GM18858 (cell line): ENCODE data around the gene SMIM33.
"Not testable (repeated sequence)": the region's sequence is repeated elsewhere in the genome, so short reads cannot be mapped to it uniquely, and the experiment has no call there.

Experiments
- ATAC-seq: cut with Tn5 transposase; IDR thresholded peaks from one replicate; pipeline ENCODE4 v1.9.1; 2021; ENCODE audit not compliant: unreplicated experiment

Gene SMIM33

GRCh38 chr5:139481580-139482049 lies 10.8 kb downstream of the SMIM33 start:
- ATAC-seq = peak; percentile 16

- ATAC-seq = peak; percentile 45
Measured at GRCh38 chr5:139482050-139482889, 11.5 kb downstream of the SMIM33 start, which contains the start of gene STING1. STING1 (minus strand) TSS chr5:139482758; CDS start chr5:139481704, 1,054 bp downstream.

- not testable (repeated sequence) for ATAC-seq
Measured at GRCh38 chr5:139482890-139483208, 12.0 kb downstream of the SMIM33 start.

GRCh38 chr5:139486201-139486600 lies 15.4 kb downstream of the SMIM33 start:
- no peak for ATAC-seq

- no peak for ATAC-seq
Measured at GRCh38 chr5:139488260-139488659, 17.5 kb downstream of the SMIM33 start.

- no peak for ATAC-seq
Measured at GRCh38 chr5:139492700-139493192, 21.9 kb downstream of the SMIM33 start.

GRCh38 chr5:139494256-139494655 lies 23.5 kb downstream of the SMIM33 start:
- ATAC-seq = no peak

GRCh38 chr5:139494832-139495231 lies 24.0 kb downstream of the SMIM33 start:
- no peak for ATAC-seq

- ATAC-seq = no peak
Measured at GRCh38 chr5:139495638-139496435, 25.0 kb downstream of the SMIM33 start.

GRCh38 chr5:139501381-139501780 lies 30.6 kb downstream of the SMIM33 start:
- ATAC-seq = no peak

- not testable (repeated sequence) for ATAC-seq
Measured at GRCh38 chr5:139503036-139503817, 32.4 kb downstream of the SMIM33 start.

- not testable (repeated sequence) for ATAC-seq
Measured at GRCh38 chr5:139503879-139504278, 33.1 kb downstream of the SMIM33 start.

- not testable (repeated sequence) for ATAC-seq
Measured at GRCh38 chr5:139504722-139505121, 33.9 kb downstream of the SMIM33 start.

- ATAC-seq = no peak
Measured at GRCh38 chr5:139512786-139513390, 42.1 kb downstream of the SMIM33 start.

GRCh38 chr5:139513434-139513833 lies 42.6 kb downstream of the SMIM33 start:
- peak; percentile 37 for ATAC-seq

- no peak for ATAC-seq
Measured at GRCh38 chr5:139513852-139514485, 43.2 kb downstream of the SMIM33 start.

- no peak for ATAC-seq
Measured at GRCh38 chr5:139514486-139514856, 43.7 kb downstream of the SMIM33 start.

GRCh38 chr5:139517683-139518564 lies 47.1 kb downstream of the SMIM33 start:
- ATAC-seq = peak; percentile 89
